GM04504 (cell line): Measurements from ENCODE around the gene SLC30A4.
"Not testable (repeated sequence)": the region's sequence is repeated elsewhere in the genome, so short reads cannot be mapped to it uniquely, and the experiment has no call there.

Experiments
- DNase-seq: peaks from one replicate; pipeline ENCODE4 v3.0.0-alpha.2; 2012; ENCODE audit warnings: low read depth

Gene SLC30A4

GRCh38 chr15:45522328-45523165 is at the start of gene SLC30A4:
SLC30A4 (minus strand) TSS chr15:45522755; CDS start chr15:45522354, 401 bp downstream.
- DNase-seq: peak; percentile 28

- no peak for DNase-seq
Measured at GRCh38 chr15:45555934-45556608, 33.5 kb upstream of the SLC30A4 start.

DNA sequence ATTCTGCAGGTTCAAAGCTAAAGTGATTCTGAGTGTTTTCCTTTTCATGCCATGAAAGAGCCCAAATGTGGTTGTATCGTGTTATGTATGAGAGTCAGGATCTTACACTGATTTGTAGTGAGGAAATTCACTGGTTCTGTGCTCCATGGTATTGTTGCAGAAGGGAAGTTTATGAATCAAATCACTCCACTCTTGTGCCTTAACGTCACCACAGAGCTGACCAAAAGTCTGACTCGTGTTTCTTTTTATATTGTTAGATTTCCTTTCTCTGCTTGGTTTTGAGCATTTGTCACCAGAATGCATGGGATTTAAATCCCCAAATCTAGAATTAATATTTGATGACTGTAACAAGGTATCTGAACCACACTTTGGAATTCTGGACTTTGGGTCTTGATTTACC is 29.1 kb upstream of the SLC30A4 start:
- DNase-seq: no peak

DNA sequence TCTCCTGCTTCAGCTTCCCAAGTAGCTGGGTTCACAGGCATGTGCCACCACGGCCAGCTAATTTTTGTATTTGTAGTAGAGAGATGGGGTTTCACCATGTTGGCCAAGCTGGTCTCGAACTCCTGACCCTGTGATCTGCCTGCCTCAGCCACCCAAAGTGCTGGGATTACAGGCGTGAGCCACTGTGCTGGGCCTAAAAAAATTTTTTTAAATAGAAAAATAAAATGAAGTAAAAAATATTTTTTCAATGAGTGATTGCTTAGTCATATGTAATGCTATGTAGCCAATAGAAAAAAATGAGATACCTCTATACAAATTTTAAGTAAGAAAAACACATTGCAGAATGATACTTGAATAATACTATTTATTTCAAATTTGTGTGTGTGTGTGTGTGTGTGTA is 27.9 kb upstream of the SLC30A4 start:
- DNase-seq: no peak

GRCh38 chr15:45549541-45550220 is 27.1 kb upstream of the SLC30A4 start:
- DNase-seq: peak; percentile 63

DNA sequence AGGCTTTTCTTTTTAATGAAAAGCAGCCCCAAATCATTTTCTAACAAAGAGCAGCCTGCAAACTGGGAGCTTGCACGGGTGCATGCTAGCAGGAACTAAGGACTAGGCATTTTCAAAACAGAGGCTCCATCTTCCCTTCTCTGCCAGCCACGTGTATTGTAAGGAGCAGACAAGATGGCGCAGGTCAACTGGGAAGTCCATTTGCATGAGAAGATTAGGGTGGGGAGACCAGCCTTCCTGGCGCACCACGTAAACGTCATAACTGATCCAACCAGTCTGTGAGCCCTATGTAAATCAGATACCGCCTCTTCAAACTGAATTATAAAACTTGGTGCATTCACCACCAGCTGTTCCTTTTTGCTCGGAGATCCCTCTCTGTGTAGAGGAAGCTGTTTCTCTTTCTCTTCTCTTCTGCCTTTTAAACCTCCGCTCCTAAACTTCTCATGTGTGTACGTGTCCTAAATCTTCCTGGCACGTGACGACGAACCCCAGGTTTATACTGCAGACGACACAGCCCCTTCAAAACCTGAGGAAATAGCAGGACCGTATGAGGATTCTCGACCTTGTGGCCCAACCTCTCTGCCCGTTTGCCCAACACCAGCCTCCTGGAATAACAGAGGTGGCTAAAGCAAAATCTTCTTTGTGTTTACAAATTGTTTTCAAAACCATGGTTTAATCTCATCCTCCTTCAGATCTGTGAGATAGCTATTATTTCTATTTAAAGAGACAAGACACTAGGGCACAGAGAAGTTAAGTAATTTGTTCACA is 26.4 kb upstream of the SLC30A4 start:
- DNase-seq: no peak

- no peak for DNase-seq
Measured at GRCh38 chr15:45546789-45547188, 24.2 kb upstream of the SLC30A4 start.

DNA sequence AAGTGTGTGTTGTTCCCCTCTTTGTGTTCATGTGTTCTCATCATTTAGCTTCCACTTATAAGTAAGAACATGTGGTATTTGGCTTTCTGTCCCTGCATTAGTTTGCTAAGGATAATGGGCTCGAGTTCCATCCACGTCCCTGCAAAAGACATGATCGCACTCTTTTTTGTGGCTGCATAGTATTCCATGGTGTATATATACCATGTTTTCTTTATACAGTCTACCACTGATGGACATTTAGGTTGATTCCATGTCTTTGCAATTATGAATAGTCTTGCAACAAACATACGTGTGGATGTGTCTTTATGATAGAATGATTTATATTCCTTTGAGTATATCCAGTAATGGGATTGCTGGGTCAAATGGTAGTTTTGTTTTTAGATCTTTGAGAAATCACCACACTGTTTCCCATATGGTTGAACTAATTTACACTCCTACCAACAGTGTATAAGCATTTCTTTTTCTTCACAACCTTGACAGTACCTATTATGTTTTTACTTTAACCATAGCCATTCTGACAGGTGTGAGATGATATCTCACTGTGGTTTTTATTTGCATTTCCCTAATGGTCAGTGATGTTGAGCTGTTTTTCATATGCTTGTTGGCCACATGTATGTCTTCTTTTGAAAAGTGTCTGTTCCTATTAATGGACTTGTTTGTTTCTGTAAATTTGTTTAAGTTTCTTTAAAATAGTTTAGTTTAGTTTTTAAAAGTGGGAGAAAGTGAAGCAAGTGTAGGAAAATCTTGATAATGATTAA is 21.9 kb upstream of the SLC30A4 start:
- no peak for DNase-seq

GRCh38 chr15:45543051-45543450 is 20.5 kb upstream of the SLC30A4 start:
- DNase-seq: no peak

GRCh38 chr15:45540531-45540930 is 18.0 kb upstream of the SLC30A4 start:
- DNase-seq: no peak

DNA sequence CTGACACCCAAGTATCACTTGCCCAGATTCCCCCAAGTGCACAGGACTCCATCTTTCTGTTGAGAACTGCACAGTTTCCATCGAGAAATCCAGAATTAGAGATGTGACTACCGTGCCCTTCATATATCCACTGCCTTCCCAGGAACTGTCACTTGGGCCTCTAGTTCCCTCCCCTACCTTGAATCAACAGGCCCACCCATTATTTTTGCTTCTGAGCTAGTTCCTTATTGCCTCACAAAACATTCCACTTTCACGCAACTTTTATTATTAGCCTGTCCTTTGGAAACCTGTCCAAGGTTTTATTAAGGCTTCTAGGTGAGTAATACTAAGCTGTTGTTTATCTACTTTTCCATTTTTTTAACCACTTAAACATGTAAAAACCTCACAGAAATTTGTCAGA is 17.1 kb upstream of the SLC30A4 start:
- no peak for DNase-seq

GRCh38 chr15:45536934-45537333 is 14.4 kb upstream of the SLC30A4 start:
- DNase-seq: no peak

DNA sequence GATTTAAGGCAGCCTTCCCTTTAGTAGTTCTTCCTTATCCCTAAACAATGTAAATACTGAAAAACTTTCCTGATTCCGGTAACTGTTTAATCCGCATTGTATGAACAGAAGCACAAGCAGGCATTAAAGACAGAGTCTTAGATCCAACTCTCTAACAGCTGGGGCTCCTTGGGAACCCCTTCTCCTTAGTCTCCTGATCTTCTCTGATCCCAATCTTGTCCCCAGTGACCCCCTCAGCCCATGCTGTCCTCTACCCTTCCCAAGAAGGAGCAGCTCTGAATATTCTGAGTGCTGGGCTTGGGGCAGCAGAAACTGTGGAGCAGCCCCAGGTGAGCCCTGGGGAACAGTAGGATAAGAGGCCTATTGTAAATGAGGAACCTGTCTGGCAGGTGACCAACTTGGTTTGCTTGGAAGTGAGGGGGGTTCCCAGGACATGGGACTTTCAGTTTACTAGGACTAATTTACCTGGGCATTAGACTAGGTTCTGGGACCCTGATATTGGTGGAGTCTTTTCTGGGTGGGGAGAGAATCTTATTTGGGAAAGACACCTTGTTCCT is 13.0 kb upstream of the SLC30A4 start:
- no peak for DNase-seq

DNA sequence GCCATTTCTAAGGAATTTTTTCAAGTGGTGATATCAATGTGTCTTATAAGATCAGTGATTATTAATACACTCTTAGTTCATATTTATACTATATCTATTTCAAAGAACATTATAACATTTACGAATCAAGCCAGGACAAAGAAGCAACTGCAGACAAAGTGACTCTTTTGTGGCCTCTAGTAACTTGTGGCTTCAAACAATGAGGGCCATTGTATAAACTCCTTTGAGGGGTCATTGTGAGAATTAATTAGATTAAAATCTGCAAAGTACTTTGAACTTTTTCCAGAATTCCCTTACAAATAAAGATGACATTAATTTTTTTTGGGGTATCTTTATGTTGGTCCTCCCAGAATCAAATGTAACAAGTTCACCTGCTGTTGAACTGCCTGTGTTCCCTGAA is 12.3 kb upstream of the SLC30A4 start:
- DNase-seq: no peak

- DNase-seq: not testable (repeated sequence)
Measured at GRCh38 chr15:45532892-45533291, 10.3 kb upstream of the SLC30A4 start.

DNA sequence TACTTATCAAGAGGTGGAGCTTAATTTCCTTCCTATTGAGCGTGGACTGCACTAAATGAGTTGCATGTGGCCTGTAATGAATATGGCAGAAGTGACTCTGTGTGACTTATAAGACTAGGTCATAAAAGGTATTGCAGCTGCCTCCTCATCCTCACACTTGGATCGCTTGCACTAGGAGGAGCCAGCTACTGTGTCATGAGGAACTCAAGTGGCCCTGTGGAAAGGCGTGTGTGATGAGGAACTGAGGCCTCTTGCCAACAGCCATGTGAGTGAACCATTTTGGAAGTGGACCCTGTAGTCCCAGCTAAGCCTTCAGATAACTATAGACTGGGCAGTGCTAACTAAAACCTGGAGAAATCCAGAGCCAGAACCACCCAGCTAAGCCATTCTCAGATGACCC is 7.1 kb upstream of the SLC30A4 start:
- DNase-seq: no peak

GRCh38 chr15:45527086-45527485 is 4.5 kb upstream of the SLC30A4 start:
- no peak for DNase-seq

GRCh38 chr15:45523166-45523460 is 558 bp upstream of the SLC30A4 start:
- peak; percentile 15 for DNase-seq

DNA sequence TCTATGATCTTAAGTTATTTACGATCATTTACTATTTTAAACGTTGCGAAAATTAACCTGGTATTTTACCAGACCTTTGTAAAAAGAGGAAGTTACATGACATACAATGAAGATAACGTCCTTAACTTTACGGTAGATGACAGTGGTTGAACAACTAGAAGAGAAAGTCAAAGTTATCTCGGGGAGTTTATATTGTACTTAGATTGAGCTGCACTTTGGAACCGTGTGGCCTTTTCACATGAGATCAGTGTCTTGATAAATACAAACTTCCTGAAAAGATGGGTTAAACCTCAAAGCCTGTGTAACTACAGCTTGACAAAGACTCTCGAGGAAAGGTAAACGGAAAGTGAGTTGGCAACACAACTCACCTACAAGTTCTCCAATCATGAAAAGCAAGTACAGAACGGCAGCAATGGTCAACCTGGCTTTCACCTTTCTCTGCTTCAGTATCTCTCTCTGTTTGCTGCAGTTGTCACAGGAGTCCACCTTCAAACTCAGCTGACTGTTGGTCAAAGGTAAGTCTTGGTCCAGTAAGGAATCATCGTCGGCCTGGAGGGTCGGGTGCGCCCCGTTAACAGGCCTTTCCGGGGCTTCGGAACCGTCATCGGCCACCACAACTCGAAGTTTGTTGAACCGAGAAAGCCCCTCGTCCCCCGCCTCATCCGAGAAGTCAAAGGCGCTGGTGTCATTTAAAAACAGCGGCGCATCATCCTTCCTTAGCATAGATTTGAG is 793 bp downstream of the SLC30A4 start:
- DNase-seq: no peak

DNA sequence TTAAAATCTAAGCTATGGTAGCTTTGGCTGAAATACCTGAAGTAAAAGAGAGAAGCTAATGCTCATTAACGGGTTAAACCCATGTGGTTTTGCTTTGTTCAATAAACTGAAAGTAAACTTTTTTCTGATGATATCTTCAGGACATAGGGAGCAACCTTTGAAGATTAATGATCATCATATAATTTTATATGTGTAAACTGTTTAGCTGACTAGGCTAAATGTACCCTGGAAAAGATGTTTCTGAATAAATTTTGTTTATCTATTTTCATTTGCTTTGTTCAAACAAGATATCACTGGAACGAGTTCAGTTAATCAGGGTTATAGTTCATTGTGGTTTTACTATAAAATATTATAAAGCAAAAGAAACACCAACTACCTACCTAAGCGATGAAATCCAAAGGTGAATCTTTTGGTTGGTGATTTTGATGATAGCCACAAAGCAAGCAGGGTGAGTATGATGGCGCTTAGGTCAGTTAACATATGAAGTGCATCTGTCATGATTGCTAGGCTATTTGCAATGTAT is 11.7 kb downstream of the SLC30A4 start:
- DNase-seq: no peak
